IMR-90 (cell line): ENCODE data around the gene TFAP2A. TPM values are rescaled to one million over a fixed set of nuclear protein-coding genes. Genes with fewer than 3 reads are reported as not detected.

ENCODE experiments used
- ATAC-seq: fragments of 200-7000 bp; cut with Tn5 transposase; 2 replicates; pipeline ENCODE4 v1.9.1; 2020; ENCODE audit warnings: low read depth, mild to moderate bottlenecking, moderate library complexity
- BruUV-seq: library from RNA; stranded (reverse); fragments of 400-500 nt; replicated peaks from 2 replicates; lab custom pipeline; 2021; lab: Mats Ljungman, UMichigan
- CTCF ChIA-PET: fragments of 300-600 bp; formaldehyde crosslinking; extraction: SDS; loops from one replicate; lab custom pipeline; 2021; ENCODE audit warnings: antibody characterized with exemption; lab: Yijun Ruan, JAX
- POLR2A ChIA-PET: fragments of 300-600 bp; sonication (Branson Sonifier 250); formaldehyde crosslinking; loops from one replicate; lab custom pipeline; 2022; ENCODE audit warnings: antibody characterized with exemption; ENCODE audit not compliant: unreplicated experiment; lab: Charles Lee
- DNase-seq: peaks from one replicate; pipeline ENCODE4 v3.0.0; 2013
- H2AFZ ChIP-seq: replicated peaks from 2 replicates; pipeline ENCODE3; 2013; ENCODE audit warnings: low read length, mild to moderate bottlenecking; ENCODE audit not compliant: poor library complexity
- H2AK5ac ChIP-seq: 2 replicates; pipeline ENCODE4 v1.6.1; 2013; ENCODE audit warnings: low read depth, low read length, inconsistent platforms
- H2AK9ac ChIP-seq: replicated peaks from 2 replicates; pipeline ENCODE3; 2013; ENCODE audit warnings: mild to moderate bottlenecking, low read depth, low read length, moderate library complexity; ENCODE audit not compliant: poor library complexity
- H2BK120ac ChIP-seq: 2 replicates; pipeline ENCODE4 v1.6.1; 2013; ENCODE audit warnings: low read depth, low read length, inconsistent platforms
- H2BK15ac ChIP-seq: 3 replicates; pipeline ENCODE4 v1.6.1; 2013; ENCODE audit warnings: low read depth, low read length, inconsistent platforms
- H2BK20ac ChIP-seq: 2 replicates; pipeline ENCODE4 v1.6.1; 2013; ENCODE audit warnings: low read depth, mild to moderate bottlenecking, inconsistent platforms, low read length, moderate library complexity
- H2BK5ac ChIP-seq: 2 replicates; pipeline ENCODE4 v1.6.1; 2013; ENCODE audit warnings: mild to moderate bottlenecking, low read depth, low read length, inconsistent platforms; ENCODE audit not compliant: poor library complexity, severe bottlenecking
- H3K14ac ChIP-seq: replicated peaks from 2 replicates; pipeline ENCODE4 v1.6.1; 2013; ENCODE audit warnings: low read depth, low read length, inconsistent platforms
- H3K18ac ChIP-seq: 2 replicates; pipeline ENCODE4 v1.6.1; 2013; ENCODE audit warnings: low read depth, low read length, control low read depth
- H3K23ac ChIP-seq: 2 replicates; pipeline ENCODE4 v1.6.1; 2013; ENCODE audit warnings: low read depth, low read length, inconsistent platforms
- H3K27ac ChIP-seq: 2 replicates; pipeline ENCODE4 v1.5.1; 2013; ENCODE audit warnings: mild to moderate bottlenecking, control low read depth, low read length; ENCODE audit not compliant: insufficient read depth
- H3K27me3 ChIP-seq: 2 replicates; pipeline ENCODE4 v1.6.1; 2013; ENCODE audit warnings: low read length; ENCODE audit not compliant: control insufficient read depth, insufficient read depth
- H3K36me3 ChIP-seq: 2 replicates; pipeline ENCODE4 v1.6.1; 2013; ENCODE audit warnings: low read length, mixed read lengths; ENCODE audit not compliant: control insufficient read depth, insufficient read depth
- H3K4ac ChIP-seq: 2 replicates; pipeline ENCODE4 v1.6.1; 2013; ENCODE audit warnings: low read depth, low read length, inconsistent platforms
- H3K4me1 ChIP-seq: 2 replicates; pipeline ENCODE4 v1.6.1; 2013; ENCODE audit warnings: low read length, mixed read lengths; ENCODE audit not compliant: control insufficient read depth, insufficient read depth
- H3K4me2 ChIP-seq: 2 replicates; pipeline ENCODE4 v1.6.1; 2013; ENCODE audit warnings: low read depth, mild to moderate bottlenecking, control low read depth, low read length, moderate library complexity
- H3K4me3 ChIP-seq: 2 replicates; pipeline ENCODE4 v1.5.1; 2013; ENCODE audit warnings: low read depth, mild to moderate bottlenecking, control low read depth, low read length, moderate library complexity; ENCODE audit not compliant: insufficient read depth
- H3K56ac ChIP-seq: 2 replicates; pipeline ENCODE4 v1.6.1; 2013; ENCODE audit warnings: low read length, inconsistent platforms; ENCODE audit not compliant: insufficient read depth; ENCODE audit errors: extremely low read depth
- H3K79me1 ChIP-seq, 2 experiments: 2 replicates each; pipeline ENCODE4 v1.6.1; 2013; ENCODE audit warnings: low read length in 2 of 2, inconsistent platforms in 1 of 2, low read depth in 1 of 2
- H3K9ac ChIP-seq: 2 replicates; pipeline ENCODE4 v1.6.1; 2013; ENCODE audit warnings: low read depth, low read length, control low read depth
- H3K9me1 ChIP-seq: 2 replicates; pipeline ENCODE4 v1.6.1; 2013; ENCODE audit warnings: low read length, inconsistent platforms; ENCODE audit not compliant: insufficient read depth
- H3K9me3 ChIP-seq: 2 replicates; pipeline ENCODE4 v1.6.1; 2013; ENCODE audit warnings: low read length; ENCODE audit not compliant: control insufficient read depth, insufficient read depth
- H4K20me1 ChIP-seq: 2 replicates; pipeline ENCODE4 v1.6.1; 2013; ENCODE audit warnings: low read length, inconsistent platforms; ENCODE audit not compliant: insufficient read depth
- H4K5ac ChIP-seq: 2 replicates; pipeline ENCODE4 v1.6.1; 2013; ENCODE audit warnings: mild to moderate bottlenecking, low read depth, low read length, control low read depth
- H4K8ac ChIP-seq, 2 experiments: 2 replicates each; pipeline ENCODE4 v1.6.1; 2013; ENCODE audit warnings: low read depth in 2 of 2, low read length in 2 of 2, control low read depth in 1 of 2, inconsistent platforms in 1 of 2
- H4K91ac ChIP-seq: 2 replicates; pipeline ENCODE4 v1.6.1; 2013; ENCODE audit warnings: low read depth, low read length, inconsistent platforms; ENCODE audit not compliant: insufficient read depth
- BHLHE40 ChIP-seq: fragments of 150-350 bp; IDR thresholded peaks from 2 replicates; pipeline ENCODE4 v1.6.1; 2016; ENCODE audit warnings: mild to moderate bottlenecking, low read depth, low read length
- CEBPB ChIP-seq: IDR thresholded peaks from 2 replicates; pipeline ENCODE4 v1.6.1; 2012; ENCODE audit warnings: low read depth, low read length, improper control_type of control experiment
- CTCF ChIP-seq: conservative IDR thresholded peaks from 2 replicates; pipeline ENCODE4 v1.5.1; 2012; ENCODE audit warnings: mild to moderate bottlenecking, low read depth, low read length, improper control_type of control experiment
- ELK1 ChIP-seq: fragments of 150-350 bp; IDR thresholded peaks from 2 replicates; pipeline ENCODE4 v1.6.1; 2016; ENCODE audit warnings: low read depth, mild to moderate bottlenecking, low read length, moderate library complexity, borderline replicate concordance
- FOS ChIP-seq: fragments of 150-350 bp; IDR thresholded peaks from 2 replicates; pipeline ENCODE4 v1.6.1; 2016; ENCODE audit warnings: low read depth, low read length
- MAFK ChIP-seq: IDR thresholded peaks from 2 replicates; pipeline ENCODE4 v1.6.1; 2012; ENCODE audit warnings: low read depth, low read length, improper control_type of control experiment
- MAZ ChIP-seq: IDR thresholded peaks from 2 replicates; pipeline ENCODE4 v1.6.1; 2012; ENCODE audit warnings: low read depth, mild to moderate bottlenecking, low read length, improper control_type of control experiment, moderate library complexity, borderline replicate concordance
- MXI1 ChIP-seq: IDR thresholded peaks from 2 replicates; pipeline ENCODE4 v1.6.1; 2012; ENCODE audit warnings: low read depth, mild to moderate bottlenecking, low read length, moderate library complexity, borderline replicate concordance
- NFE2L2 ChIP-seq: fragments of 150-350 bp; IDR thresholded peaks from 2 replicates; pipeline ENCODE4 v1.6.1; 2016; ENCODE audit warnings: low read depth, mild to moderate bottlenecking, low read length
- RAD21 ChIP-seq: IDR thresholded peaks from 2 replicates; pipeline ENCODE4 v1.6.1; 2012; ENCODE audit warnings: low read length, improper control_type of control experiment
- SMC3 ChIP-seq: fragments of 150-350 bp; IDR thresholded peaks from 2 replicates; pipeline ENCODE4 v1.6.1; 2016; ENCODE audit warnings: low read depth, mild to moderate bottlenecking, antibody characterized with exemption, low read length, moderate library complexity
- USF2 ChIP-seq: fragments of 150-350 bp; IDR thresholded peaks from 2 replicates; pipeline ENCODE4 v1.6.1; 2017; ENCODE audit warnings: mild to moderate bottlenecking, antibody characterized with exemption, low read length, low read depth
- WGBS, 2 experiments: methylation state at CpG; one replicate each; pipeline versions ENCODE4 v1.1.5 to v1.1.7; 2013; ENCODE audit warnings: missing lambda C conversion rate in 2 of 2; ENCODE audit not compliant: insufficient read length in 1 of 2; ENCODE audit errors: extremely low coverage in 2 of 2; 5-methylcytosine and 5-hydroxymethylcytosine counted together
- dilution Hi-C: fragments of 300-500 bp; cut with HindIII; formaldehyde crosslinking; loops from one replicate; pipeline ENCODE4 v1.14.3; 2018; ENCODE audit warnings: low sequenced_read_pairs; ENCODE audit not compliant: unreplicated experiment
- in situ Hi-C: fragments of 300-500 bp; cut with MboI; formaldehyde crosslinking; loops from 3 replicates; pipeline ENCODE4 v1.14.3; 2019; ENCODE audit warnings: low sequenced_read_pairs, inconsistent platforms, mixed read lengths
- intact Hi-C: fragments of 100-400 bp; cut with micrococcal nuclease; formaldehyde crosslinking; loops from 2 replicates; pipeline ENCODE4 v1.10.0; 2022
- polyA plus RNA-seq, 3 experiments: library from polyadenylated mRNA; depleted of rRNA; stranded (reverse); fragments of >200 nt; gene quantifications; 2 replicates each; pipeline ENCODE4 v1.2.3, GENCODE V29; 2012; ENCODE audit warnings: low replicate concordance in 1 of 3
- total RNA-seq: library from RNA; depleted of rRNA; stranded (reverse); fragments of >200 nt; gene quantifications from 2 replicates; pipeline ENCODE4 v1.2.3, GENCODE V29; 2012

TFAP2A gene
- total and polyA plus RNA-seq, 2 of the 4 experiments (the other 2 are of a cell fraction), result 0.72 to 7.1 TPM

- Histone ChIP-seq H3K4me1 (no peaks in the 10 kb centered on the region; the same call in 1 of the 2 replicates), H3K14ac (peak overlapping the region; percentile 57), H2AK5ac (no peak overlapping the region), H3K4me3 (peak overlapping the region; percentile 67), H3K4ac (peak overlapping the region; percentile 44; the same call in 1 of the 2 replicates), H3K27me3 (peaks cover 66% of the 10 kb centered on the region), H3K9me3 (no peaks in the 10 kb centered on the region), H4K91ac (peak overlapping the region; percentile 64), H4K20me1 (no peaks in the 10 kb centered on the region), H3K27ac (peak overlapping the region; percentile 22), H3K56ac (peak overlapping the region; percentile 49; the same call in 1 of the 2 replicates), H3K9me1 (no peaks in the 10 kb centered on the region), H3K18ac (no peak overlapping the region), H3K4me2 (peak overlapping the region; percentile 83), H2BK15ac (no peak overlapping the region), H2BK20ac (no peak overlapping the region), H2BK5ac (peak overlapping the region; percentile 33), H2AFZ (peak overlapping the region; percentile 70), H4K5ac (no peak overlapping the region), H3K23ac (peak overlapping the region; percentile 81), H2BK120ac (0 out of 2 replicates have a peak overlapping the region, but pooled peaks have one; percentile 34), H3K9ac (peak overlapping the region; percentile 78), H4K8ac (peak overlapping the region in 1 of 2 experiments; percentile 21; a peak in 2 of 4 replicates), H3K79me1 (no peaks in the 10 kb centered on the region), H3K36me3 (peaks cover 3% of the 10 kb centered on the region; the same call in 1 of the 2 replicates), H2AK9ac (peak overlapping the region; percentile 70)
- ChIA-PET POLR2A (interaction anchor here (0.6 kb wide), 2 partner anchors 15 to 1102 kb away, joined by 3 to 4 read pairs; no protein-coding TSS in a partner anchor), CTCF (no interaction called here)
- WGBS, 2 experiments, result 3% methylated on average over 29 of the region's 65 CpGs; no CpG with 5 or more reads in 1 of the 2 experiments
- in situ Hi-C loops (loop anchor here (25.0 kb wide), 2 partner anchors 874 to 1974 kb away; partner anchors contain the start of gene SLC35B3), dilution Hi-C loops (no loop called here), intact Hi-C loops (loop anchor here (5.0 to 10.0 kb wide), 8 partner anchors 154 to 1429 kb away; no protein-coding TSS in a partner anchor)
- BruUV-seq, result no TSS peak
- no peak for DNase-seq
- no peak; the same call in 1 of the 2 replicates for ATAC-seq
- TF ChIP-seq BHLHE40 (no peak), MAFK (no peak), MAZ (no peak), FOS (no peak), CTCF (no peak), NFE2L2 (no peak), RAD21 (no peak), USF2 (no peak), MXI1 (no peak), SMC3 (no peak), CEBPB (no peak), ELK1 (no peak)
These were observed 3.5 kb downstream of the TFAP2A start for GRCh38 chr6:10411131-10411970.
